GM13977 (cell line): ENCODE results near the gene SGIP1.
A peak's percentile ranks its signal among the peaks of the same experiment; 100 is the strongest.
"Not testable (repeated sequence)": the region's sequence is repeated elsewhere in the genome, so short reads cannot be mapped to it uniquely, and the experiment has no call there.

Experiments used
- DNase-seq: peaks from one replicate; pipeline ENCODE4 v3.0.0; 2012; ENCODE audit warnings: low spot score
- in situ Hi-C: fragments of 300-500 bp; cut with MboI; formaldehyde crosslinking; loops from one replicate; pipeline ENCODE4 v1.12.0; 2022; ENCODE audit warnings: low sequenced_read_pairs, low pct_unique_long_range_greater_than_20kb, mixed read lengths, inconsistent platforms; ENCODE audit not compliant: unreplicated experiment
- TF ChIP-seq, protein P1 (sequence below): IDR thresholded peaks from 2 replicates; pipeline ENCODE4 v1.5.1; 2012; ENCODE audit warnings: mild to moderate bottlenecking, control low read depth; ENCODE audit not compliant: insufficient read depth; ENCODE audit errors: extremely low read depth, missing control alignments

SGIP1 gene

DNA sequence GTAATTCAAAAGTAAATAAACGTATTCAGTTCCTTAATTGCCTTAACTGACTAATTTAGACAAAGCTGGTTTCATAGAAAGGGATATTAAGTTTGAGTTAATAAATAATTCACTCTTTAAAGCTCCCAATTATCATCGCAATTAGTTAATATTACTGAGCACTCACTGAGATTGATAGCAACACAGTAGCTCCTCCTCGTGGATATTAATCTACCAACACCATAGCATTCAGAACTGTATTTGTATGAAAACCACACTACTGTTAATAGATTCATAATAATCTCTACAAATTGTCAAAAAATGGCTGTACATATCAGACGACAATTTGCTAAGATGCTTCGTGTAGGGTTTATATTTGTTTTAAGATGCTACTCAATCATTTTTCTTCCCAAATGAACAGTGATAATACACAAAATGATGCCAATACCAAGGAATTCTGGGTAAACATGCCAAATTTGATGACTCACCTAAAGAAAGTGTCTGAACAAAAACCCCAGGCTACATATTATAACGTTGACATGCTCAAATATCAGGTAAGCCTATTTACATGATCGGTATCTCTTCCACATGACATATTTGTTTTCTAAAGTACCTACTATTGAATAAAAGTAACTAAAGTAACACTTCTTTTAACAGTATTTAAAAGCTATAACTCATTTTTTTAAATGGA, 199.5 kb downstream of the SGIP1 start:
- TF ChIP-seq, protein P1, sequence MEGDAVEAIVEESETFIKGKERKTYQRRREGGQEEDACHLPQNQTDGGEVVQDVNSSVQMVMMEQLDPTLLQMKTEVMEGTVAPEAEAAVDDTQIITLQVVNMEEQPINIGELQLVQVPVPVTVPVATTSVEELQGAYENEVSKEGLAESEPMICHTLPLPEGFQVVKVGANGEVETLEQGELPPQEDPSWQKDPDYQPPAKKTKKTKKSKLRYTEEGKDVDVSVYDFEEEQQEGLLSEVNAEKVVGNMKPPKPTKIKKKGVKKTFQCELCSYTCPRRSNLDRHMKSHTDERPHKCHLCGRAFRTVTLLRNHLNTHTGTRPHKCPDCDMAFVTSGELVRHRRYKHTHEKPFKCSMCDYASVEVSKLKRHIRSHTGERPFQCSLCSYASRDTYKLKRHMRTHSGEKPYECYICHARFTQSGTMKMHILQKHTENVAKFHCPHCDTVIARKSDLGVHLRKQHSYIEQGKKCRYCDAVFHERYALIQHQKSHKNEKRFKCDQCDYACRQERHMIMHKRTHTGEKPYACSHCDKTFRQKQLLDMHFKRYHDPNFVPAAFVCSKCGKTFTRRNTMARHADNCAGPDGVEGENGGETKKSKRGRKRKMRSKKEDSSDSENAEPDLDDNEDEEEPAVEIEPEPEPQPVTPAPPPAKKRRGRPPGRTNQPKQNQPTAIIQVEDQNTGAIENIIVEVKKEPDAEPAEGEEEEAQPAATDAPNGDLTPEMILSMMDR, result peak; percentile 15

GRCh38 chr1:66734531-66734930, 200.6 kb downstream of the SGIP1 start:
- in situ Hi-C loops, DNase-seq: not testable (repeated sequence)

More for the DNA sequence above, 199.5 kb downstream of the SGIP1 start:
- no peak for DNase-seq
- in situ Hi-C loops, result no loop called here

GRCh38 chr1:66737836-66738235, 203.9 kb downstream of the SGIP1 start:
- in situ Hi-C loops, result no loop called here
- DNase-seq, result no peak
- TF ChIP-seq, protein P1, result no peak

DNA sequence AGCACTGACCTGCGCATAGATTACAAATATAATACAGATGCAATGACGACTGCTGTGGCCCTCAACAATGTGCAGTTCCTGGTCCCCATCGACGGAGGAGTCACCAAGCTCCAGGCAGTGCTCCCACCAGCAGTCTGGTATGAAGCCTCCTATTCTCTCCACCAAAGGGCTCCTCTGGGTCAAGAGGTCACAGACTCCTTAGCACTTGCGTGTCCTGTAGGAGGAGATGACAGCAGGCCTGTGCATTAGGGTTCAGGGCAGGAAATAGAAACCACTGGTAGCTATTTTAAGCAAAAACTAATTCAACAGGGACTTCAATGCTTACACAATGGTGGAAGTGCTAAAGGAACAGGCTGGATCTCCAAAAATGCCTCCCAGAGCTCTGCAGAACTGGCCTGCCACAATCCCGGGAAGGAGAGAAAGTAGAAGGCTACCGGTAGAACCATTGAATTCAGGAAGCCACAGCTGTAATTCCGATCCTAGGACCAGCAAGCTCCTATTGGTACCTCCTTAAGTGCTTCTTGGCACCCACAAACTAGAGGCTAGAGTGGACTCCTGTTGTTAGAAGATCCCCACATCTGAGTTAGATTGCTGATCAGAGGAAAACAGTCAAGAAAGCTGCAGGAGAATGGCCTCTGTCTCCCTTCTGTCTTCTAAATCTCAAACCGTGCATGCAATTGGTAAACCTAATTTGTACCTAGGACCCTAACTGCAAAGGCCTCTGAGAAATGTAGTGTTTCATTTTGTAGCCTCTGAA, 205.6 kb downstream of the SGIP1 start:
- in situ Hi-C loops, result no loop called here

GRCh38 chr1:66745451-66745850, 211.5 kb downstream of the SGIP1 start:
- no peak for DNase-seq
- in situ Hi-C loops, result no loop called here
- TF ChIP-seq, protein P1, result no peak

More for the DNA sequence above, 205.6 kb downstream of the SGIP1 start:
- no peak for DNase-seq
- TF ChIP-seq, protein P1, result no peak

DNA sequence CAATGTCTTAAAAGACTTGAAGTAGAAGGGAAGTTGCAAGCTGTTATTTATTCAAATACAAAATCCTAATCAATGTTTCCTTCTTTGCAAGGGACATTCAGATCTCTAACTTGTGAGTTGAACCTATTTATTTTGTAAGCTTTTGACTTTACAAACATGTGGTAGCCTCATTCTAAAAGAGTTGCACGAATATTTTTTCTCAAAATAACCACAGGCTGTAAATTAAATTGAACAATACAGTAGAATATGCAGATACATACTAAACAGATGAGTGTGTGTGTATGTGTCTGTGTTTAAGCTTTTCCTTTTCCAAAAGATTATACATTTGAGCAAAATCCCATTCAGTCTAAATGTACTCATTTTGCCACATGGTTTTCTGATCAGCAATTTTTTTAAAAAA, 213.5 kb downstream of the SGIP1 start:
- in situ Hi-C loops, result no loop called here
- no peak for DNase-seq
- TF ChIP-seq, protein P1, result no peak

DNA sequence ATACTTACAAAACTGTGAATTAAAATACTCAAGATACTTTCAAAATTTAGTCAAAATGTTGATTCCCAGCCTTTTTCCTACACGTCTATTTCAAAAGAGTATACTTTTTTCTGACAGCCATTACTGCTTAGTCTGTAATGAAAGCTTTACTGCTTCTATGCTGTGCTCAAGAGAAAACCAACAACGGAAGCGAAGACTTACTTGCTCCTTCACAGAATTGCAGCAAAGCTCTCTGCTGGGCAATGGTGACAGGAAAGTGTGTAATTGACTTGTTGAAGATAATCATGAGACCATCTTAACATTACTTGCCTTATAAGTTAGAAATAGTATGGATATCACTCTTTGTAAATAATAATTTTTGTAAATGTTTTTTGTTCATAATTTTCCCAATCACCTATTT, 216.6 kb downstream of the SGIP1 start:
- in situ Hi-C loops, result loop anchor here (25.0 kb wide), 1 partner anchor 737 kb away; no protein-coding TSS in a partner anchor
- TF ChIP-seq, protein P1, result no peak
- peak; percentile 28 for DNase-seq
